ENCODE data around the gene ATXN7L1.

DNA sequence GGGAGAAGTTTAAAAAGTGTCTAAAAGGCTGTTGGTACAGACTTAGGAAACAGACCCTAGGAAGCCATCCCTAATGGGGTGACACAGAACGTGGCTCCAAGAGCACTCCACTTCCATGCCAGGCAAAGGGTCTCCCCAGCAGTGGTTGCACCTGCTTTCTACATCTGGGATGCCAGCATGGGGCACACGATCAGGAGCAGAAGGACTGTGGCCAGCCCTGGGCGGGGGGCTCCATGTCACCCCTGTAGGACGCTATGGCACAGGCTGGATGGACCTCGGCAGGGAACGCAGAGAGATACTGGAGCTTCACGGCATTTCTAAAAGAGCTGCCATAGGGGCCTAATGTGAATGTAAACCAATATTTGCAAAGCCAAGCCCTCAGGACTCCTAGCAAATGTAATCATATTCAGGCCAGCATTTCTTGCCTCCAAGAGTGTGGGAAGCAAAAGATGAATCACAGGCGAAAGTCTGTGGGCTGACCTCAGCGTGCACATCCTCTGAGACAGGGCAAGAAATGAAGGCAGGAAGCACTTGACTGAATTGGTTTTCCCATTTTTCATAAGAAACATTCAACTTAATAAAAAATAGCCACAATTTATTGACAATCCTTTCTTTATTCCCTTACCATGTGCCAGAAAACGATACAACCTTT, 93.9 kb downstream of the ATXN7L1 start:
- TF ChIP-seq, protein P1, sequence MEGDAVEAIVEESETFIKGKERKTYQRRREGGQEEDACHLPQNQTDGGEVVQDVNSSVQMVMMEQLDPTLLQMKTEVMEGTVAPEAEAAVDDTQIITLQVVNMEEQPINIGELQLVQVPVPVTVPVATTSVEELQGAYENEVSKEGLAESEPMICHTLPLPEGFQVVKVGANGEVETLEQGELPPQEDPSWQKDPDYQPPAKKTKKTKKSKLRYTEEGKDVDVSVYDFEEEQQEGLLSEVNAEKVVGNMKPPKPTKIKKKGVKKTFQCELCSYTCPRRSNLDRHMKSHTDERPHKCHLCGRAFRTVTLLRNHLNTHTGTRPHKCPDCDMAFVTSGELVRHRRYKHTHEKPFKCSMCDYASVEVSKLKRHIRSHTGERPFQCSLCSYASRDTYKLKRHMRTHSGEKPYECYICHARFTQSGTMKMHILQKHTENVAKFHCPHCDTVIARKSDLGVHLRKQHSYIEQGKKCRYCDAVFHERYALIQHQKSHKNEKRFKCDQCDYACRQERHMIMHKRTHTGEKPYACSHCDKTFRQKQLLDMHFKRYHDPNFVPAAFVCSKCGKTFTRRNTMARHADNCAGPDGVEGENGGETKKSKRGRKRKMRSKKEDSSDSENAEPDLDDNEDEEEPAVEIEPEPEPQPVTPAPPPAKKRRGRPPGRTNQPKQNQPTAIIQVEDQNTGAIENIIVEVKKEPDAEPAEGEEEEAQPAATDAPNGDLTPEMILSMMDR (conservative IDR thresholded peaks at IDR 0.05; ENCODE audit: low read depth, low read length) = no peak
- no peak for TF ChIP-seq EZH2 (IDR thresholded peaks at IDR 0.05; ENCODE audit: borderline replicate concordance, low read depth, low read length, poor library complexity, severe bottlenecking)
